Islet of Langerhans (tissue), 1 donor: ENCODE results near the gene APBA2.
"Not testable (repeated sequence)": the region's sequence is repeated elsewhere in the genome, so short reads cannot be mapped to it uniquely, and the experiment has no call there.

Source experiments
- FAIRE-seq: peaks from one replicate; lab custom pipeline; 2011; peaks lifted over from hg19 to GRCh38; lab: Jason Lieb, UNC

APBA2 gene

DNA sequence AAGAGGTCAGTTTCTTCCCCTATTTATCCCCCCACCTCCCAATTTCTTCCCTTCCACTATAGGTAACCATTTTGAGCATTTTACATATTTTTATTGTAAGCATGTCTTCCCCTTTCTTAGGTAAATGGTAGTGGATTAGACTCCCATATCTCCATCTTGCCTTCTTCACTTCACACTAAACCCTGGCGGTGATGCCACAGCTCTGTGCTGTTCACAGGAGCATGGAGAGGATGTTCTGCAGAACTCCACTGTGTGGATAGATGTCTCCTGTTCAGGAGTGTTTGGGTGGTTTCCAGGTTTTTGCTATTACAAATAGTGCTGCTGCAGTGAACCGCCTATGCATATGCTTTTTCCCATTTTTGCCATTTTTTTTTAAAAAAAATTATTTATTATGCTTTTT is 201.1 kb downstream of the APBA2 start:
- no peak for FAIRE-seq

- no peak for FAIRE-seq
Observed at GRCh38 chr15:29087521-29088285, 201.9 kb downstream of the APBA2 start.

DNA sequence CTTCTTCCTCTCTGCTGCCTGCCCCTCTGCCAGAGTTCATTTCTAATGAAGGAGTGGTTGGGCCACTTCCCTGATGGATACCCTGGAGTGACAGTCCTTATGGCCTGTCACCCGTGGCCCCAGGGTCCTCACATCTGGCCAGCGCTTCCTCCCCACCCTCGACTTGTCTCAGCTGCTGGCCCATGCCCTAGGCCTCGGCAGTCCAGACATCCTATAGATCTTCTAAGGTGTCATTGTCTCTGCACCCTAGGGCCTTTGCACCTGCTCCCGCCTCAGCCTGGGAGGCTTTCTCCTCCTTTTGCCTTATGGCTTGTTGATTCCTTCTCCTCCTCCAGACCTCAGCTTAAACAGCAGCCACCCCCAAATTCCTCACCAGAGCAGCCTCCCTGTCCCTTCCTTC is 202.9 kb downstream of the APBA2 start:
- no peak for FAIRE-seq

DNA sequence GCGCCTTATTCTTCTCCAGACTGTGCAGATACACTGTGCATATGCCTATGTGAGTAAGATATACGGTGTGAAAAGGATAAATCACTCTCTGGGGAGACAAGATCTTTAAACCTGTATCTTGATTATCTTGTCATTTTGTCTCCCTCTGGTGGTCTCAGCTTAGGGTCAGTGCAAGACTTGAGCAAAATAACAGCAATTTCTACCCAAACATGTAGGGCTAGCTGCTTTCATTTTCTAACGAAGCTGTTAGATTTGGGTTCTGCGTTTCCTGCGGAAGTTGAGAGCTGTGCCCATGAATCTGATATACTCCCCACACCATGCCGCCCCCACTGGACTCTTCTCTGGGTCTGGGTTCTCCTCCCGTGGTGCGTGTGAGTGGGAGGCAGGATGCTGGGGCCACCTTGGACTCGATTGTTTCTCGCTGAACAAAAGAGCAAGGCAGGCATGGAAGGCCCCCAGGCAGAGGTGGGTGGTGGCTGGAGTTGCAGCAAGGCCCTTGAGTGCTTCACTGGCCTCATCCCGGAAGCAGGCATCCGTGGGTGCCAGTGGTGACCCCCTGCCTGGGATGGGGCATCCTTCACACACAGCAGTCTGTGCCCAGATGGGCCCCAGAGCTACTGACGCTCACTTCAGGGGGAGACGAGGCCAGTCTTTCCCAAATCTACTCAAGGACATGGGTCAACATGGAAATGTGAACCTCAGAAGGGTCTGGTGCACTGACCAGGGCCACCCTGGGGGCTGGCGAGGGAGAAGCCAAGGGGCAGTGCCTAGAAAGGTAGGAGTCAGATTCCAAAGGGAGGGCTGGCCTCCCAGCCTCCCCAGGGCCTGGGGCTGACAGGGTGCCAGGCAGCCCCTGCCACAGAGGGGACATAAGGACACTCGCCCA is 204.2 kb downstream of the APBA2 start:
- FAIRE-seq, result no peak

- FAIRE-seq, result no peak
Observed at GRCh38 chr15:29090617-29091466, 205.1 kb downstream of the APBA2 start.

- FAIRE-seq, result no peak
Observed at GRCh38 chr15:29091666-29092065, 205.9 kb downstream of the APBA2 start.

GRCh38 chr15:29092376-29093064 is 206.7 kb downstream of the APBA2 start:
- FAIRE-seq, result no peak

DNA sequence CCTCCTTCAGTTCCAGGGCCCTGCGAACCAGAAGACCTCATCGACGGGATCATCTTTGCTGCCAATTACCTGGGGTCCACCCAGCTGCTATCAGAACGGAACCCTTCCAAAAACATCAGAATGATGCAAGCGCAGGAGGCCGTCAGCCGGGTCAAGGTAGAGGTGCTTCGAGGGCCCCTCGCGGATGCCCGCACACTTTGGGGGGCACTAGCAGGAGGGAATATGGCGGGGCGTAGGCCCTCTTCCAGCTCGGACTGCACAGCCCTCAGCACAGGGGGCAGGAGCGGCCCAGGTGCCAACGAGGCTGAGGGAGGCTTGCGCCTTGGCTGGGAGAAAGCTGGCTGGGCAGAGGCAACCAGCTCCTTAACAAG is 207.3 kb downstream of the APBA2 start:
- no peak for FAIRE-seq

DNA sequence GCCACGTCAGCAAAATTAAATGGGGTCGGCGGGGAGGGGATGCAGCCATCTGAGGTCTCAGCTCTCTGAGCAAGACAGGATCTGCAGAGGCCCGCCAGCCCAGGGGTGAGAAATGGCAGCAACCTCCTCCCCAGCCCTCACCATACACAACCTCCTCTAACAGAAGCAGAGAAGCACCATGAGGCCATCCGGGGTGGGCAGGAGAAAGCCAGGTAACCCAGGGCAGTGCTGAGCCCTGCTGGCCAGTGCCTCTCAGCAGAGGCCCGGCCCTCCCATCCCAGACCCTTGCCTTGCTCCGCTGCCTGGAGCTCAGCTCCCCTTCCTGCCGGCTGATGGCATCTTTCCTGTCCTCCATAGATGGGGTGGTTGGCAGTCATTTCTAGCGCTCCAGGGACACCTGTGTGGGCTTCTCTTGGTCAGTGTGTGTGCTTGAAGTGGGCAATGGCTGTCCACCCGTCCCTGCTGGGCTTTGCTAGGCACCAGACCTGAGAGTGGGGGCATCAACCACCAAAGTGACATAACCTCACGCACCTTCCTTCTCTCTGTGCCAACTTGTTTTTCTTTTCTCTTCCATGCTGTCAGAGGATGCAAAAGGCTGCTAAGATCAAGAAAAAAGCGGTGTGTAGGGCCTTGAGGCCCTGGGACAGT is 208.0 kb downstream of the APBA2 start:
- FAIRE-seq, result no peak

GRCh38 chr15:29094711-29095110 is 208.9 kb downstream of the APBA2 start:
- no peak for FAIRE-seq

- FAIRE-seq, result no peak
Observed at GRCh38 chr15:29095746-29096145, 210.0 kb downstream of the APBA2 start.

DNA sequence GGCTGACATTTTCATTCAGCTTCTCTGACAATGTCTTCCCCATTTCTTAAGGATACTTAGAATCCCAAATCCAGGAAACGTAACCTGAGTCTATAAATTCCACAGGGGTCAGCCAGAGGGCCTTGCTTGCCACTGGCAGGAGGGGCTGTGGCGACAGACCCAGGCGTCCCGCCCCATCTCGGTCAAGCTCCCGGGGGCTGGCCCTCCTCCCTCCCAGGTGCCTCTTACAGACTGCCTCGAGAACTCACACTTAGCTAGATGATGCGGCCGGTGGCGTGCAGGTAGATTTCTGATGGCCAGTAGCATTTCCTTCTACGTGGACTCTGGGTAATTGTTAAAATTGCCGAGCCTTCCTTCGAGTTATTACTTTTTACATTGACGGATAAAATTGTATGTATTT is 211.4 kb downstream of the APBA2 start:
- FAIRE-seq, result no peak

GRCh38 chr15:29097971-29098370 is 212.2 kb downstream of the APBA2 start:
- no peak for FAIRE-seq

DNA sequence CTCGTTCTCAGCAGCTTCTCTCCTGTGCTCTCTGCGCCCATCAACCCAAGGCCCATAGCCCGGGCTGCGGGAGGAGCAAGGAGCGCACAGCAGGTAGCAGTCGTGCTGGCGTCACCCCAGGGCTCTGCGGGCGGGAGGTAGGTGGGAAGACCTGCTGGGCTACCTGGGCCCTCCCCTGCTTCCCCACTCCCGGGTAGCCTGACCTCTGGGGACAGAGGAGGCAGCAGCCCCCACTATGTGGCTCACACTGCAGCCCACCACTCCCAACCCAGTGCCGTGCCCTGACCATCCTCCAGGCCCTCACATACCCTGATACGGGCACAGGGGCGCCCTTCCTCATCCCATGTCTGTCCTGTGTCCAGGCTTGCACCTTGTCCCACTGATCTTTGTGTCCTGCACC is 212.9 kb downstream of the APBA2 start:
- no peak for FAIRE-seq

DNA sequence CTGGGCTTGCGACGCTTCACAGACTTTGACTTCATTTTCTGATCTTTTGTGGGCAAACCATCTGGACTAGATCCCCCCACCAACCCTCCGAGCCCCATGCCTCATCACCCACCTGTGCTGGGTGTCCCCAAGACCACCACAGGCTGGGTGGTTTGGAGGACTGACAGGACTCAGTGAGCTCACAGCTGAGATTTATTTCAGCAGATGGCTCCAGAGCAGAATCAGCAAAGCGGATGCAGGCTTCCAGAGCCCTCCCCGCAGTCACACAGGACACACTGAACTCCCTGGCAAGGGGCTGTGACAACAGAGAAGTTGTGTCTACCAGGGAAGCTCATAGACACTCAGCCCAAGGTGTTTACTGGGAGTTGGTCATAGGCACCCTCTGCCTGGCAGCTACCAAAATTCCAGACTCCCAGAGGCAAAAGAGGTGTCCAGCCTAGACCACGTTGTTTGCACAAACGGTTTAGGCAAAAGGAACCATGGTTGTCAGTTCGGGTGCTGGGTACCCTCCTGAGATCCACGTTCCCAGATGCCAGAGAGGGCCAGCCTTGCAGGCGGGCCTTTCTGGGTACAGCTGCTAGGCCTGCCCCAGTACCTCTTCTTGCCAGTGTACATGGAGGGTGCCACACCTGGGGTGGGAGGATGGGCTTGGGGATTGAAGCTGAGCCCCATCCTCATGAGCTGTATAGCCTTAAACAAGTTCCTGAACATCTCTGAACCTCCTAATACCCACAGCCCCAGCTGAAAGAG is 213.5 kb downstream of the APBA2 start:
- FAIRE-seq, result no peak

- FAIRE-seq, result no peak
Observed at GRCh38 chr15:29100486-29101000, 214.8 kb downstream of the APBA2 start.

DNA sequence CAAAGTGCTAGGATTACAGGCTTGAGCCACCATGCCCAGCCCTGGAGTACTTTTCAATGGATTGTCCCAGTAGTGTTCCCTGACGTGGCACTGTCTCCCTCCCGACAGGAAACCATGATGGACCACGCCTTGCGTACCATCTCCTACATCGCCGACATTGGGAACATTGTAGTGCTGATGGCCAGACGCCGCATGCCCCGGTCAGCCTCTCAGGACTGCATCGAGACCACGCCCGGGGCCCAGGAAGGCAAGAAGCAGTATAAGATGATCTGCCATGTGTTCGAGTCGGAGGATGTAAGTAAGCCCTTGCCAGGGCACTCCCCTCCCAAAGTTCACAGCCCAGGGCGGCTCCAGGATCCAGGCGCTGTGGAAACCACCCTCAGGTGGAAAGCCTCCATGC is 215.7 kb downstream of the APBA2 start:
- no peak for FAIRE-seq

GRCh38 chr15:29102173-29102794 is 216.5 kb downstream of the APBA2 start:
- not testable (repeated sequence) for FAIRE-seq

GRCh38 chr15:29102911-29103823 is 217.4 kb downstream of the APBA2 start:
- no peak for FAIRE-seq
